K562 (cell line): ENCODE data around the gene PIKFYVE. TPM values are rescaled to one million over a fixed set of nuclear protein-coding genes. Genes with fewer than 3 reads are reported as not detected.

Source experiments
- CBX1 ChIP-seq: sonication (generic); IDR thresholded peaks from 2 replicates; pipeline ENCODE4 v1.6.1; 2016; ENCODE audit warnings: antibody characterized with exemption, low read depth, mild to moderate bottlenecking
- CREBBP ChIP-seq: IDR thresholded peaks from one replicate; pipeline ENCODE4 v1.6.1; 2012; ENCODE audit warnings: low read depth, mild to moderate bottlenecking, control low read depth, inconsistent platforms, low read length
- EP400 ChIP-seq: fragments of 450-650 bp; IDR thresholded peaks from 2 replicates; pipeline ENCODE4 v1.6.1; 2017; ENCODE audit warnings: antibody characterized with exemption, mild to moderate bottlenecking, moderate library complexity
- MTF1 ChIP-seq: fragments of 250-450 bp; sonication (Bioruptor Pico); IDR thresholded peaks from 2 replicates; pipeline ENCODE4 v1.9.0; 2021; ENCODE audit warnings: moderate library complexity, mild to moderate bottlenecking, inconsistent platforms, borderline replicate concordance
- NCOA2 ChIP-seq, 2 experiments: fragments of 450-650 bp; IDR thresholded peaks; 2 replicates each; pipeline ENCODE4 v1.6.1; 2018; ENCODE audit warnings: mild to moderate bottlenecking in 2 of 2, moderate library complexity in 1 of 2; ENCODE audit not compliant: partially characterized antibody in 2 of 2
- OTX1 ChIP-seq: fragments of 450-650 bp; formaldehyde crosslinking; IDR thresholded peaks from 2 replicates; pipeline ENCODE4 v1.4.0; 2022; ENCODE audit warnings: mild to moderate bottlenecking
- PCBP1 ChIP-seq: fragments of 200-400 bp; formaldehyde crosslinking; IDR thresholded peaks from 2 replicates; pipeline ENCODE4 v1.6.1; 2018; ENCODE audit warnings: mild to moderate bottlenecking, low read depth, low read length; ENCODE audit not compliant: poor library complexity, severe bottlenecking
- PHF20 ChIP-seq: fragments of 450-650 bp; IDR thresholded peaks from 2 replicates; pipeline ENCODE4 v1.6.1; 2018; ENCODE audit not compliant: partially characterized antibody
- PHF21A ChIP-seq: fragments of 450-650 bp; IDR thresholded peaks from 2 replicates; pipeline ENCODE4 v1.6.1; 2017; ENCODE audit warnings: low read depth, borderline replicate concordance
- POLR2AphosphoS5 ChIP-seq: IDR thresholded peaks from 2 replicates; pipeline ENCODE4 v1.6.1; 2011; ENCODE audit warnings: mild to moderate bottlenecking, low read depth, low read length, moderate library complexity; ENCODE audit not compliant: control insufficient read depth, insufficient read depth
- YY1 ChIP-seq, 3 experiments: IDR thresholded peaks; 2 replicates each; pipeline ENCODE4 v1.6.1; 2011; ENCODE audit warnings: low read length in 2 of 3, mild to moderate bottlenecking in 2 of 3, moderate library complexity in 2 of 3, borderline replicate concordance in 1 of 3, control low read depth in 1 of 3, low read depth in 1 of 3; ENCODE audit not compliant: insufficient read depth in 3 of 3, insufficient replicate concordance in 2 of 3, control insufficient read depth in 1 of 3, insufficient read length in 1 of 3; ENCODE audit errors: extremely low read depth in 1 of 3
- ZNF75A ChIP-seq: fragments of 450-650 bp; formaldehyde crosslinking; IDR thresholded peaks from 2 replicates; pipeline ENCODE4 v1.4.0; 2020; ENCODE audit warnings: mild to moderate bottlenecking
- polyA plus RNA-seq, 8 experiments: library from polyadenylated mRNA; depleted of rRNA in 4 of 8; stranded (reverse) in 5 of 8; unstranded in 3 of 8; fragments of >200 nt; fragmentation: Nextera tagmentation in 2 of 8; fragmentation: Illumina TruSeq in 1 of 8; extraction: Ambion mirVana in 2 of 8; extraction: Trizol in 1 of 8; gene quantifications; 2 replicates each; pipeline versions ENCODE4 v1.2.1 to v1.2.3, GENCODE V29; 2011 to 2014; ENCODE audit warnings: inconsistent platforms in 1 of 8, missing spikeins in 1 of 8
- total RNA-seq, 7 experiments: library from RNA; depleted of rRNA in 6 of 7; stranded (reverse); fragments of >200 nt in 6 of 7; fragmentation: Illumina TruSeq in 2 of 7; extraction: Trizol in 2 of 7; gene quantifications; 2 replicates each; pipeline versions ENCODE4 v1.2.1 to v1.2.3, GENCODE V29; 2011 to 2021; ENCODE audit warnings: low replicate concordance in 1 of 7
- TF ChIP-seq, protein P1 (sequence below): sonication (generic); formaldehyde crosslinking; IDR thresholded peaks from 2 replicates; pipeline ENCODE4 v1.8.0; 2022; ENCODE audit warnings: mild to moderate bottlenecking, missing genetic modification reagents
- TF ChIP-seq, protein P2 (sequence below): fragments of 450-650 bp; IDR thresholded peaks from 2 replicates; pipeline ENCODE4 v1.6.1; 2017; ENCODE audit warnings: mild to moderate bottlenecking, moderate library complexity
- TF ChIP-seq, protein P3 (sequence below): fragments of 450-650 bp; IDR thresholded peaks from 2 replicates; pipeline ENCODE4 v1.6.1; 2018; ENCODE audit warnings: mild to moderate bottlenecking, low read depth; ENCODE audit not compliant: partially characterized antibody
- TF ChIP-seq, protein P4 (sequence below): sonication (generic); formaldehyde crosslinking; IDR thresholded peaks from 2 replicates; pipeline ENCODE4 v1.8.1; 2023; ENCODE audit warnings: mild to moderate bottlenecking, missing genetic modification reagents

PIKFYVE gene
- total and polyA plus RNA-seq, 9 of the 15 experiments (the other 6 are each of a cell fraction or from before 2014, with no cell fraction given) = 3.6 to 25.6 (median 16.7) TPM

DNA sequence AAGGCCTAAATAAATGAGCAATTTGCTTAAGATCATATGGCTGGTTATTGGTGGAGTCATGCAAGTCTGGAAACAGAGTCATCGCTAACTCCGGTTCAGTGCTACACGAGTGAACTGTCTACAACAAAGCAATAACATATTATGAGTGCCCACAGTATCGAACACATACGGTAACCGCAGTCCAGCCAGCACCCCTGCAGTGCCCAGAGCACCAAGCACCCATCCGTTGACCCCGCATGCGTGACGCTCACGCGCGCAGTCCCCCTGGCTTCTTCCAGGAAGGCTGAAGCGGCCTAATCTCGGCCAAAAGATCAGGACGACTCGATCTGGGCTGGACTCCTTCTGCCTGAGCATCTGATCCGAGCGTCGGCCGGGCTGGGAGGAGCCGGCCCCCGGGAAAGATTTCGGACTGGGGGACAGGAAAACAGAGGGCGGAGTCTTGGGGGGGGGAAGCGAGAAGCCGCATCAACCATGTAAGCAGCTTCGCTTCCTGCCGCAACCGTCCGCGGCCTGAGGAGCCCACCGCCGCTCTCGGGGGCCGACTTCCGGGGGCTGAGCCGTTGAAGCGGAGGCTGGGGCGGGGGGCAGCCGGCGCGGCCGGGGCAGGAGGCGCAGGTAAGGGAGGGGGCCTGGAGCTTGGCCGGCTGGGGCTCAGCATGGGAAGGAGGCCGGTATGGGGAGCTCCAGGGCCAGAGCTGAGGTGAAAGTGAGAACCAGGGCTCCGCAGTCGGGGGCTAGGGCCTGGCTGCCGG is at the start of gene PIKFYVE (continued):
- TF ChIP-seq, protein P1, sequence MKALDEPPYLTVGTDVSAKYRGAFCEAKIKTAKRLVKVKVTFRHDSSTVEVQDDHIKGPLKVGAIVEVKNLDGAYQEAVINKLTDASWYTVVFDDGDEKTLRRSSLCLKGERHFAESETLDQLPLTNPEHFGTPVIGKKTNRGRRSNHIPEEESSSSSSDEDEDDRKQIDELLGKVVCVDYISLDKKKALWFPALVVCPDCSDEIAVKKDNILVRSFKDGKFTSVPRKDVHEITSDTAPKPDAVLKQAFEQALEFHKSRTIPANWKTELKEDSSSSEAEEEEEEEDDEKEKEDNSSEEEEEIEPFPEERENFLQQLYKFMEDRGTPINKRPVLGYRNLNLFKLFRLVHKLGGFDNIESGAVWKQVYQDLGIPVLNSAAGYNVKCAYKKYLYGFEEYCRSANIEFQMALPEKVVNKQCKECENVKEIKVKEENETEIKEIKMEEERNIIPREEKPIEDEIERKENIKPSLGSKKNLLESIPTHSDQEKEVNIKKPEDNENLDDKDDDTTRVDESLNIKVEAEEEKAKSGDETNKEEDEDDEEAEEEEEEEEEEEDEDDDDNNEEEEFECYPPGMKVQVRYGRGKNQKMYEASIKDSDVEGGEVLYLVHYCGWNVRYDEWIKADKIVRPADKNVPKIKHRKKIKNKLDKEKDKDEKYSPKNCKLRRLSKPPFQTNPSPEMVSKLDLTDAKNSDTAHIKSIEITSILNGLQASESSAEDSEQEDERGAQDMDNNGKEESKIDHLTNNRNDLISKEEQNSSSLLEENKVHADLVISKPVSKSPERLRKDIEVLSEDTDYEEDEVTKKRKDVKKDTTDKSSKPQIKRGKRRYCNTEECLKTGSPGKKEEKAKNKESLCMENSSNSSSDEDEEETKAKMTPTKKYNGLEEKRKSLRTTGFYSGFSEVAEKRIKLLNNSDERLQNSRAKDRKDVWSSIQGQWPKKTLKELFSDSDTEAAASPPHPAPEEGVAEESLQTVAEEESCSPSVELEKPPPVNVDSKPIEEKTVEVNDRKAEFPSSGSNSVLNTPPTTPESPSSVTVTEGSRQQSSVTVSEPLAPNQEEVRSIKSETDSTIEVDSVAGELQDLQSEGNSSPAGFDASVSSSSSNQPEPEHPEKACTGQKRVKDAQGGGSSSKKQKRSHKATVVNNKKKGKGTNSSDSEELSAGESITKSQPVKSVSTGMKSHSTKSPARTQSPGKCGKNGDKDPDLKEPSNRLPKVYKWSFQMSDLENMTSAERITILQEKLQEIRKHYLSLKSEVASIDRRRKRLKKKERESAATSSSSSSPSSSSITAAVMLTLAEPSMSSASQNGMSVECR (CRISPR knock-in tag) = 0 out of 2 replicates have a peak, but pooled peaks have one; percentile 53
- no peak for TF ChIP-seq CREBBP
- TF ChIP-seq YY1 (IDR thresholded peaks at IDR 0.05; ENCODE audit: borderline replicate concordance in 1 of 3, control insufficient read depth in 1 of 3, extremely low read depth in 1 of 3, insufficient read depth in 3 of 3, insufficient read length in 1 of 3, insufficient replicate concordance in 2 of 3, low read depth in 1 of 3, low read length in 2 of 3) = peak in 2 of 3 experiments; percentile 37 to 54
- TF ChIP-seq PCBP1 = no peak
- TF ChIP-seq, protein P2, sequence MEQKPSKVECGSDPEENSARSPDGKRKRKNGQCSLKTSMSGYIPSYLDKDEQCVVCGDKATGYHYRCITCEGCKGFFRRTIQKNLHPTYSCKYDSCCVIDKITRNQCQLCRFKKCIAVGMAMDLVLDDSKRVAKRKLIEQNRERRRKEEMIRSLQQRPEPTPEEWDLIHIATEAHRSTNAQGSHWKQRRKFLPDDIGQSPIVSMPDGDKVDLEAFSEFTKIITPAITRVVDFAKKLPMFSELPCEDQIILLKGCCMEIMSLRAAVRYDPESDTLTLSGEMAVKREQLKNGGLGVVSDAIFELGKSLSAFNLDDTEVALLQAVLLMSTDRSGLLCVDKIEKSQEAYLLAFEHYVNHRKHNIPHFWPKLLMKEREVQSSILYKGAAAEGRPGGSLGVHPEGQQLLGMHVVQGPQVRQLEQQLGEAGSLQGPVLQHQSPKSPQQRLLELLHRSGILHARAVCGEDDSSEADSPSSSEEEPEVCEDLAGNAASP = no peak
- TF ChIP-seq MTF1 (CRISPR knock-in tag) = no peak
- TF ChIP-seq, protein P3, sequence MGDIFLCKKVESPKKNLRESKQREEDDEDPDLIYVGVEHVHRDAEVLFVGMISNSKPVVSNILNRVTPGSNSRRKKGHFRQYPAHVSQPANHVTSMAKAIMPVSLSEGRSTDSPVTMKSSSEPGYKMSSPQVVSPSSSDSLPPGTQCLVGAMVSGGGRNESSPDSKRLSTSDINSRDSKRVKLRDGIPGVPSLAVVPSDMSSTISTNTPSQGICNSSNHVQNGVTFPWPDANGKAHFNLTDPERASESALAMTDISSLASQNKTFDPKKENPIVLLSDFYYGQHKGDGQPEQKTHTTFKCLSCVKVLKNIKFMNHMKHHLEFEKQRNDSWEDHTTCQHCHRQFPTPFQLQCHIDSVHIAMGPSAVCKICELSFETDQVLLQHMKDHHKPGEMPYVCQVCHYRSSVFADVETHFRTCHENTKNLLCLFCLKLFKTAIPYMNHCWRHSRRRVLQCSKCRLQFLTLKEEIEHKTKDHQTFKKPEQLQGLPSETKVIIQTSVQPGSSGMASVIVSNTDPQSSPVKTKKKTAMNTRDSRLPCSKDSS = no peak
- TF ChIP-seq PHF21A = no peak
- peak; percentile 76 for TF ChIP-seq POLR2AphosphoS5
- no peak for TF ChIP-seq PHF20
- TF ChIP-seq EP400 = peak; percentile 78
- TF ChIP-seq CBX1 = peak; percentile 60; the same call in 1 of the 2 replicates
- no peak for TF ChIP-seq ZNF75A (CRISPR knock-in tag)
- TF ChIP-seq, protein P4, sequence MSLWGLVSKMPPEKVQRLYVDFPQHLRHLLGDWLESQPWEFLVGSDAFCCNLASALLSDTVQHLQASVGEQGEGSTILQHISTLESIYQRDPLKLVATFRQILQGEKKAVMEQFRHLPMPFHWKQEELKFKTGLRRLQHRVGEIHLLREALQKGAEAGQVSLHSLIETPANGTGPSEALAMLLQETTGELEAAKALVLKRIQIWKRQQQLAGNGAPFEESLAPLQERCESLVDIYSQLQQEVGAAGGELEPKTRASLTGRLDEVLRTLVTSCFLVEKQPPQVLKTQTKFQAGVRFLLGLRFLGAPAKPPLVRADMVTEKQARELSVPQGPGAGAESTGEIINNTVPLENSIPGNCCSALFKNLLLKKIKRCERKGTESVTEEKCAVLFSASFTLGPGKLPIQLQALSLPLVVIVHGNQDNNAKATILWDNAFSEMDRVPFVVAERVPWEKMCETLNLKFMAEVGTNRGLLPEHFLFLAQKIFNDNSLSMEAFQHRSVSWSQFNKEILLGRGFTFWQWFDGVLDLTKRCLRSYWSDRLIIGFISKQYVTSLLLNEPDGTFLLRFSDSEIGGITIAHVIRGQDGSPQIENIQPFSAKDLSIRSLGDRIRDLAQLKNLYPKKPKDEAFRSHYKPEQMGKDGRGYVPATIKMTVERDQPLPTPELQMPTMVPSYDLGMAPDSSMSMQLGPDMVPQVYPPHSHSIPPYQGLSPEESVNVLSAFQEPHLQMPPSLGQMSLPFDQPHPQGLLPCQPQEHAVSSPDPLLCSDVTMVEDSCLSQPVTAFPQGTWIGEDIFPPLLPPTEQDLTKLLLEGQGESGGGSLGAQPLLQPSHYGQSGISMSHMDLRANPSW (CRISPR knock-in tag) = no peak
- no peak for TF ChIP-seq OTX1 (CRISPR knock-in tag)
- no peak for TF ChIP-seq NCOA2 (IDR thresholded peaks at IDR 0.05; ENCODE audit: partially characterized antibody in 2 of 2)
